HG02981 (cell line): ENCODE measurements around the gene UGT2B11.
"Not testable (repeated sequence)": the region's sequence is repeated elsewhere in the genome, so short reads cannot be mapped to it uniquely, and the experiment has no call there.

ENCODE experiments used
- ATAC-seq: cut with Tn5 transposase; IDR thresholded peaks from one replicate; pipeline ENCODE4 v1.9.1; 2021; ENCODE audit warnings: mild to moderate bottlenecking, moderate library complexity; ENCODE audit not compliant: unreplicated experiment

UGT2B11 gene

GRCh38 chr4:69214716-69215115 is at the start of gene UGT2B11:
Gene UGT2B11, minus strand, starts transcription at chr4:69214748. Its CDS starts 26 bp downstream, at chr4:69214722.
- no peak for ATAC-seq

- not testable (repeated sequence) for ATAC-seq
Measured at GRCh38 chr4:69253147-69253772, 38.7 kb upstream of the UGT2B11 start.

- not testable (repeated sequence) for ATAC-seq
Measured at GRCh38 chr4:69250884-69251283, 36.3 kb upstream of the UGT2B11 start.

GRCh38 chr4:69242562-69243240 is 28.2 kb upstream of the UGT2B11 start:
- not testable (repeated sequence) for ATAC-seq

- not testable (repeated sequence) for ATAC-seq
Measured at GRCh38 chr4:69241746-69242145, 27.2 kb upstream of the UGT2B11 start.

- not testable (repeated sequence) for ATAC-seq
Measured at GRCh38 chr4:69240787-69241186, 26.2 kb upstream of the UGT2B11 start.

GRCh38 chr4:69239557-69240168 is 25.1 kb upstream of the UGT2B11 start:
- ATAC-seq, result no peak

GRCh38 chr4:69239092-69239491 is 24.5 kb upstream of the UGT2B11 start:
- no peak for ATAC-seq

- no peak for ATAC-seq
Measured at GRCh38 chr4:69224891-69225290, 10.3 kb upstream of the UGT2B11 start.

- not testable (repeated sequence) for ATAC-seq
Measured at GRCh38 chr4:69223277-69223676, 8.7 kb upstream of the UGT2B11 start.

GRCh38 chr4:69218491-69218890 is 3.9 kb upstream of the UGT2B11 start:
- not testable (repeated sequence) for ATAC-seq

GRCh38 chr4:69210911-69211310 is 3.6 kb downstream of the UGT2B11 start:
- no peak for ATAC-seq

GRCh38 chr4:69198506-69198905 is 16.0 kb downstream of the UGT2B11 start:
- not testable (repeated sequence) for ATAC-seq

- no peak for ATAC-seq
Measured at GRCh38 chr4:69196209-69196965, 18.2 kb downstream of the UGT2B11 start.

GRCh38 chr4:69194166-69194565 is 20.4 kb downstream of the UGT2B11 start:
- ATAC-seq, result no peak

GRCh38 chr4:69191905-69192304 is 22.6 kb downstream of the UGT2B11 start:
- ATAC-seq, result not testable (repeated sequence)

- not testable (repeated sequence) for ATAC-seq
Measured at GRCh38 chr4:69190621-69191020, 23.9 kb downstream of the UGT2B11 start.

- ATAC-seq, result not testable (repeated sequence)
Measured at GRCh38 chr4:69181519-69182169, 32.9 kb downstream of the UGT2B11 start.

- ATAC-seq, result not testable (repeated sequence)
Measured at GRCh38 chr4:69179817-69180216, 34.7 kb downstream of the UGT2B11 start.

- not testable (repeated sequence) for ATAC-seq
Measured at GRCh38 chr4:69178751-69179205, 35.8 kb downstream of the UGT2B11 start.
